WTC11 (cell line): ENCODE measurements around the gene ANO2. TPM values are rescaled to one million over a fixed set of nuclear protein-coding genes. Genes with fewer than 3 reads are reported as not detected.

Source experiments
- ATAC-seq: fragments of 200-7000 bp; cut with Tn5 transposase; 2 replicates; pipeline ENCODE4 v1.10.0; 2021; ENCODE audit warnings: mild to moderate bottlenecking, moderate library complexity
- CTCF ChIA-PET: fragments of 300-600 bp; sonication (Branson Sonifier 250); formaldehyde crosslinking; loops from one replicate; lab custom pipeline; 2021; ENCODE audit warnings: antibody characterized with exemption; lab: Charles Lee
- POLR2A ChIA-PET: fragments of 350-600 bp; sonication (Branson Sonifier 250); formaldehyde crosslinking; loops from one replicate; lab custom pipeline; 2021; ENCODE audit warnings: antibody characterized with exemption; lab: Charles Lee
- DNase-seq: peaks from one replicate; pipeline ENCODE4 v3.0.0; 2021; ENCODE audit warnings: low spot score
- H3K27ac Mint-ChIP-seq: 2 replicates; pipeline ENCODE4 v1.8.0; 2021; ENCODE audit warnings: mixed read lengths
- H3K27me3 Mint-ChIP-seq: 2 replicates; pipeline ENCODE4 v1.8.0; 2021; ENCODE audit warnings: low read depth, mild to moderate bottlenecking, moderate library complexity, mixed read lengths
- H3K36me3 Mint-ChIP-seq: 2 replicates; pipeline ENCODE4 v1.8.0; 2021; ENCODE audit warnings: mixed read lengths
- H3K4me1 Mint-ChIP-seq: 2 replicates; pipeline ENCODE4 v1.8.0; 2022; ENCODE audit warnings: mixed read lengths
- H3K4me3 Mint-ChIP-seq: 2 replicates; pipeline ENCODE4 v1.8.0; 2021; ENCODE audit warnings: mild to moderate bottlenecking, moderate library complexity, mixed read lengths
- H3K9me3 Mint-ChIP-seq: 2 replicates; pipeline ENCODE4 v1.8.0; 2021; ENCODE audit warnings: mixed read lengths
- ESRRA ChIP-seq: sonication (generic); formaldehyde crosslinking; IDR thresholded peaks from 2 replicates; pipeline ENCODE4 v1.8.1; 2022; ENCODE audit warnings: mild to moderate bottlenecking, missing genetic modification reagents, borderline replicate concordance
- FOXK1 ChIP-seq: sonication (generic); formaldehyde crosslinking; IDR thresholded peaks from 2 replicates; pipeline ENCODE4 v1.8.0; 2022; ENCODE audit warnings: mild to moderate bottlenecking, moderate library complexity, missing genetic modification reagents
- GABPB1 ChIP-seq: sonication (generic); formaldehyde crosslinking; IDR thresholded peaks from 2 replicates; pipeline ENCODE4 v1.8.1; 2023; ENCODE audit warnings: mild to moderate bottlenecking, missing genetic modification reagents
- HMGA2 ChIP-seq: fragments of 250-450 bp; sonication (Bioruptor Pico); IDR thresholded peaks from 2 replicates; pipeline ENCODE4 v1.4.0; 2021; ENCODE audit warnings: mild to moderate bottlenecking, moderate library complexity
- JUN ChIP-seq: sonication (generic); formaldehyde crosslinking; IDR thresholded peaks from 2 replicates; pipeline ENCODE4 v1.8.0; 2023; ENCODE audit warnings: mild to moderate bottlenecking, missing genetic modification reagents
- SMAD4 ChIP-seq: sonication (generic); formaldehyde crosslinking; IDR thresholded peaks from 2 replicates; pipeline ENCODE4 v1.8.0; 2022; ENCODE audit warnings: mild to moderate bottlenecking, missing genetic modification reagents
- TCF7 ChIP-seq: sonication (generic); formaldehyde crosslinking; IDR thresholded peaks from 2 replicates; pipeline ENCODE4 v1.8.0; 2022; ENCODE audit warnings: mild to moderate bottlenecking, low read depth, missing genetic modification reagents, moderate library complexity
- TP53 ChIP-seq: sonication (generic); formaldehyde crosslinking; IDR thresholded peaks from 2 replicates; pipeline ENCODE4 v1.8.1; 2023; ENCODE audit warnings: mild to moderate bottlenecking, missing genetic modification reagents
- ZNF232 ChIP-seq: sonication (generic); formaldehyde crosslinking; IDR thresholded peaks from 2 replicates; pipeline ENCODE4 v1.8.0; 2022; ENCODE audit warnings: mild to moderate bottlenecking, missing genetic modification reagents
- total RNA-seq: library from RNA; stranded (reverse); gene quantifications from 3 replicates; pipeline ENCODE4 v1.2.3, GENCODE V29; 2021
- TF ChIP-seq, protein P1 (sequence below): fragments of 250-450 bp; sonication (Bioruptor Pico); IDR thresholded peaks from 2 replicates; pipeline ENCODE4 v1.9.0; 2021; ENCODE audit warnings: moderate library complexity, mild to moderate bottlenecking, inconsistent platforms, borderline replicate concordance
- TF ChIP-seq, protein P2 (sequence below): sonication (generic); formaldehyde crosslinking; IDR thresholded peaks from 2 replicates; pipeline ENCODE4 v1.8.1; 2023; ENCODE audit warnings: mild to moderate bottlenecking, missing genetic modification reagents, borderline replicate concordance
- TF ChIP-seq, protein P3 (sequence below): sonication (generic); formaldehyde crosslinking; IDR thresholded peaks from 2 replicates; pipeline ENCODE4 v1.8.0; 2023; ENCODE audit warnings: mild to moderate bottlenecking, missing genetic modification reagents
- TF ChIP-seq, protein P4 (sequence below): sonication (generic); formaldehyde crosslinking; IDR thresholded peaks from 2 replicates; pipeline ENCODE4 v1.8.1; 2023; ENCODE audit warnings: mild to moderate bottlenecking, missing genetic modification reagents
- TF ChIP-seq, protein P5 (sequence below): sonication (generic); formaldehyde crosslinking; IDR thresholded peaks from 2 replicates; pipeline ENCODE4 v1.8.1; 2023; ENCODE audit warnings: mild to moderate bottlenecking, missing genetic modification reagents
- TF ChIP-seq, protein P6 (sequence below): sonication (generic); formaldehyde crosslinking; IDR thresholded peaks from 2 replicates; pipeline ENCODE4 v1.8.1; 2022; ENCODE audit warnings: missing genetic modification reagents, borderline replicate concordance
- TF ChIP-seq, protein P7 (sequence below): fragments of 250-450 bp; sonication (Bioruptor Pico); IDR thresholded peaks from 2 replicates; pipeline ENCODE4 v1.9.0; 2021; ENCODE audit warnings: mild to moderate bottlenecking, borderline replicate concordance

Gene ANO2
- total RNA-seq, 1 experiment from 2014 or later = 2.8 TPM

DNA sequence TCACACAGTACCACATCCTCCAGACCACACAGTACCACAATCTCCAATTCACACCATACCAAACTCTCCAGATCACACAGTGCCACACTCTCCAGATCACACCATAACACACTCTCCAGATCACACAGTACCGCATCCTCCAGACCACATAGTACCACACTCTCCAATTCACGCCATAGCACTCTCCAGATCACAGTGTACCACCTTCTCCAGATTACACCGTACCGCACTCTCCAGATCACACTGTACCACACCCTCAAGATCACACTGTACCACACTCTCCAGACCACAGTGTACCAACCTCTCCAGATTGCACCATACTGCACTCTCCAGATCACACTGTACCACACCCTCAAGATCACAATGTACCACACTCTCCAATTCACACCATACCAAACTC, 328.2 kb downstream of the ANO2 start (continued):
- TF ChIP-seq, protein P1, sequence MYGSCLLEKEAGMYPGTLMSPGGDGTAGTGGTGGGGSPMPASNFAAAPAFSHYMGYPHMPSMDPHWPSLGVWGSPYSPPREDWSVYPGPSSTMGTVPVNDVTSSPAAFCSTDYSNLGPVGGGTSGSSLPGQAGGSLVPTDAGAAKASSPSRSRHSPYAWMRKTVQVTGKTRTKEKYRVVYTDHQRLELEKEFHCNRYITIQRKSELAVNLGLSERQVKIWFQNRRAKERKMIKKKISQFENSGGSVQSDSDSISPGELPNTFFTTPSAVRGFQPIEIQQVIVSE (CRISPR knock-in tag) = no peak
- TF ChIP-seq, protein P2, sequence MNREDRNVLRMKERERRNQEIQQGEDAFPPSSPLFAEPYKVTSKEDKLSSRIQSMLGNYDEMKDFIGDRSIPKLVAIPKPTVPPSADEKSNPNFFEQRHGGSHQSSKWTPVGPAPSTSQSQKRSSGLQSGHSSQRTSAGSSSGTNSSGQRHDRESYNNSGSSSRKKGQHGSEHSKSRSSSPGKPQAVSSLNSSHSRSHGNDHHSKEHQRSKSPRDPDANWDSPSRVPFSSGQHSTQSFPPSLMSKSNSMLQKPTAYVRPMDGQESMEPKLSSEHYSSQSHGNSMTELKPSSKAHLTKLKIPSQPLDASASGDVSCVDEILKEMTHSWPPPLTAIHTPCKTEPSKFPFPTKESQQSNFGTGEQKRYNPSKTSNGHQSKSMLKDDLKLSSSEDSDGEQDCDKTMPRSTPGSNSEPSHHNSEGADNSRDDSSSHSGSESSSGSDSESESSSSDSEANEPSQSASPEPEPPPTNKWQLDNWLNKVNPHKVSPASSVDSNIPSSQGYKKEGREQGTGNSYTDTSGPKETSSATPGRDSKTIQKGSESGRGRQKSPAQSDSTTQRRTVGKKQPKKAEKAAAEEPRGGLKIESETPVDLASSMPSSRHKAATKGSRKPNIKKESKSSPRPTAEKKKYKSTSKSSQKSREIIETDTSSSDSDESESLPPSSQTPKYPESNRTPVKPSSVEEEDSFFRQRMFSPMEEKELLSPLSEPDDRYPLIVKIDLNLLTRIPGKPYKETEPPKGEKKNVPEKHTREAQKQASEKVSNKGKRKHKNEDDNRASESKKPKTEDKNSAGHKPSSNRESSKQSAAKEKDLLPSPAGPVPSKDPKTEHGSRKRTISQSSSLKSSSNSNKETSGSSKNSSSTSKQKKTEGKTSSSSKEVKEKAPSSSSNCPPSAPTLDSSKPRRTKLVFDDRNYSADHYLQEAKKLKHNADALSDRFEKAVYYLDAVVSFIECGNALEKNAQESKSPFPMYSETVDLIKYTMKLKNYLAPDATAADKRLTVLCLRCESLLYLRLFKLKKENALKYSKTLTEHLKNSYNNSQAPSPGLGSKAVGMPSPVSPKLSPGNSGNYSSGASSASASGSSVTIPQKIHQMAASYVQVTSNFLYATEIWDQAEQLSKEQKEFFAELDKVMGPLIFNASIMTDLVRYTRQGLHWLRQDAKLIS (CRISPR knock-in tag) = no peak
- TF ChIP-seq, protein P3, sequence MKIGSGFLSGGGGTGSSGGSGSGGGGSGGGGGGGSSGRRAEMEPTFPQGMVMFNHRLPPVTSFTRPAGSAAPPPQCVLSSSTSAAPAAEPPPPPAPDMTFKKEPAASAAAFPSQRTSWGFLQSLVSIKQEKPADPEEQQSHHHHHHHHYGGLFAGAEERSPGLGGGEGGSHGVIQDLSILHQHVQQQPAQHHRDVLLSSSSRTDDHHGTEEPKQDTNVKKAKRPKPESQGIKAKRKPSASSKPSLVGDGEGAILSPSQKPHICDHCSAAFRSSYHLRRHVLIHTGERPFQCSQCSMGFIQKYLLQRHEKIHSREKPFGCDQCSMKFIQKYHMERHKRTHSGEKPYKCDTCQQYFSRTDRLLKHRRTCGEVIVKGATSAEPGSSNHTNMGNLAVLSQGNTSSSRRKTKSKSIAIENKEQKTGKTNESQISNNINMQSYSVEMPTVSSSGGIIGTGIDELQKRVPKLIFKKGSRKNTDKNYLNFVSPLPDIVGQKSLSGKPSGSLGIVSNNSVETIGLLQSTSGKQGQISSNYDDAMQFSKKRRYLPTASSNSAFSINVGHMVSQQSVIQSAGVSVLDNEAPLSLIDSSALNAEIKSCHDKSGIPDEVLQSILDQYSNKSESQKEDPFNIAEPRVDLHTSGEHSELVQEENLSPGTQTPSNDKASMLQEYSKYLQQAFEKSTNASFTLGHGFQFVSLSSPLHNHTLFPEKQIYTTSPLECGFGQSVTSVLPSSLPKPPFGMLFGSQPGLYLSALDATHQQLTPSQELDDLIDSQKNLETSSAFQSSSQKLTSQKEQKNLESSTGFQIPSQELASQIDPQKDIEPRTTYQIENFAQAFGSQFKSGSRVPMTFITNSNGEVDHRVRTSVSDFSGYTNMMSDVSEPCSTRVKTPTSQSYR (CRISPR knock-in tag) = no peak
- TF ChIP-seq TP53 (CRISPR knock-in tag) = no peak
- TF ChIP-seq, protein P4, sequence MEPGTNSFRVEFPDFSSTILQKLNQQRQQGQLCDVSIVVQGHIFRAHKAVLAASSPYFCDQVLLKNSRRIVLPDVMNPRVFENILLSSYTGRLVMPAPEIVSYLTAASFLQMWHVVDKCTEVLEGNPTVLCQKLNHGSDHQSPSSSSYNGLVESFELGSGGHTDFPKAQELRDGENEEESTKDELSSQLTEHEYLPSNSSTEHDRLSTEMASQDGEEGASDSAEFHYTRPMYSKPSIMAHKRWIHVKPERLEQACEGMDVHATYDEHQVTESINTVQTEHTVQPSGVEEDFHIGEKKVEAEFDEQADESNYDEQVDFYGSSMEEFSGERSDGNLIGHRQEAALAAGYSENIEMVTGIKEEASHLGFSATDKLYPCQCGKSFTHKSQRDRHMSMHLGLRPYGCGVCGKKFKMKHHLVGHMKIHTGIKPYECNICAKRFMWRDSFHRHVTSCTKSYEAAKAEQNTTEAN (CRISPR knock-in tag) = no peak
- TF ChIP-seq, protein P5, sequence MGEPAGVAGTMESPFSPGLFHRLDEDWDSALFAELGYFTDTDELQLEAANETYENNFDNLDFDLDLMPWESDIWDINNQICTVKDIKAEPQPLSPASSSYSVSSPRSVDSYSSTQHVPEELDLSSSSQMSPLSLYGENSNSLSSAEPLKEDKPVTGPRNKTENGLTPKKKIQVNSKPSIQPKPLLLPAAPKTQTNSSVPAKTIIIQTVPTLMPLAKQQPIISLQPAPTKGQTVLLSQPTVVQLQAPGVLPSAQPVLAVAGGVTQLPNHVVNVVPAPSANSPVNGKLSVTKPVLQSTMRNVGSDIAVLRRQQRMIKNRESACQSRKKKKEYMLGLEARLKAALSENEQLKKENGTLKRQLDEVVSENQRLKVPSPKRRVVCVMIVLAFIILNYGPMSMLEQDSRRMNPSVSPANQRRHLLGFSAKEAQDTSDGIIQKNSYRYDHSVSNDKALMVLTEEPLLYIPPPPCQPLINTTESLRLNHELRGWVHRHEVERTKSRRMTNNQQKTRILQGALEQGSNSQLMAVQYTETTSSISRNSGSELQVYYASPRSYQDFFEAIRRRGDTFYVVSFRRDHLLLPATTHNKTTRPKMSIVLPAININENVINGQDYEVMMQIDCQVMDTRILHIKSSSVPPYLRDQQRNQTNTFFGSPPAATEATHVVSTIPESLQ (CRISPR knock-in tag) = no peak
- TF ChIP-seq, protein P6, sequence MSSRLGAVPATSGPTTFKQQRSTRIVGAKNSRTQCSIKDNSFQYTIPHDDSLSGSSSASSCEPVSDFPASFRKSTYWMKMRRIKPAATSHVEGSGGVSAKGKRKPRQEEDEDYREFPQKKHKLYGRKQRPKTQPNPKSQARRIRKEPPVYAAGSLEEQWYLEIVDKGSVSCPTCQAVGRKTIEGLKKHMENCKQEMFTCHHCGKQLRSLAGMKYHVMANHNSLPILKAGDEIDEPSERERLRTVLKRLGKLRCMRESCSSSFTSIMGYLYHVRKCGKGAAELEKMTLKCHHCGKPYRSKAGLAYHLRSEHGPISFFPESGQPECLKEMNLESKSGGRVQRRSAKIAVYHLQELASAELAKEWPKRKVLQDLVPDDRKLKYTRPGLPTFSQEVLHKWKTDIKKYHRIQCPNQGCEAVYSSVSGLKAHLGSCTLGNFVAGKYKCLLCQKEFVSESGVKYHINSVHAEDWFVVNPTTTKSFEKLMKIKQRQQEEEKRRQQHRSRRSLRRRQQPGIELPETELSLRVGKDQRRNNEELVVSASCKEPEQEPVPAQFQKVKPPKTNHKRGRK (CRISPR knock-in tag) = no peak

DNA sequence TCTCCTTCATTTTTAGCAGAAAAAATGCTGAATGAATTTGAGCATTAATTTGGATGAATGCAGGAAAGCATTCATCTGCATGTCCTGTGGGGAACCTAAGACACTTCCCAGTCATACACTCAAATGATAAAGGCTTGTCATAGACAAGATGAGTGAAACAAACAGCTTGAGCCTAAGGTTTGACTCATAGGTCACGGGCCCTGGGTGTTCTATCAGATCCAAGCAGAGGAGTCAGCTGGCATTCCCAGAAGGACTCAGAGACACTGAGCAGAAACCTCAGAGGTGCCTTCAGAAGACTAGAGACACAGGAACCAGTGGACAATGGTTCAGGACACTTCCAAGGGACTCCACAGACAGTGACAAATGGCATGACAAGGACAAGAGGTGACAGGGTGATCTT, 329.3 kb downstream of the ANO2 start:
- Mint-ChIP-seq H3K4me1 (peaks cover 1% of the 10 kb centered on the region; the same call in 1 of the 2 replicates), H3K27ac (no peak overlapping the region), H3K4me3 (no peak overlapping the region), H3K36me3 (no peaks in the 10 kb centered on the region), H3K9me3 (no peaks in the 10 kb centered on the region), H3K27me3 (no peaks in the 10 kb centered on the region)
- DNase-seq (no peak), ATAC-seq (no peak)
- POLR2A ChIA-PET = no interaction called here
- CTCF ChIA-PET = no interaction called here
- TF ChIP-seq HMGA2 (CRISPR knock-in tag) = no peak
- no peak for TF ChIP-seq ZNF232 (CRISPR knock-in tag)
- TF ChIP-seq ESRRA (CRISPR knock-in tag) = no peak
- no peak for TF ChIP-seq JUN (CRISPR knock-in tag)
- TF ChIP-seq, protein P7, sequence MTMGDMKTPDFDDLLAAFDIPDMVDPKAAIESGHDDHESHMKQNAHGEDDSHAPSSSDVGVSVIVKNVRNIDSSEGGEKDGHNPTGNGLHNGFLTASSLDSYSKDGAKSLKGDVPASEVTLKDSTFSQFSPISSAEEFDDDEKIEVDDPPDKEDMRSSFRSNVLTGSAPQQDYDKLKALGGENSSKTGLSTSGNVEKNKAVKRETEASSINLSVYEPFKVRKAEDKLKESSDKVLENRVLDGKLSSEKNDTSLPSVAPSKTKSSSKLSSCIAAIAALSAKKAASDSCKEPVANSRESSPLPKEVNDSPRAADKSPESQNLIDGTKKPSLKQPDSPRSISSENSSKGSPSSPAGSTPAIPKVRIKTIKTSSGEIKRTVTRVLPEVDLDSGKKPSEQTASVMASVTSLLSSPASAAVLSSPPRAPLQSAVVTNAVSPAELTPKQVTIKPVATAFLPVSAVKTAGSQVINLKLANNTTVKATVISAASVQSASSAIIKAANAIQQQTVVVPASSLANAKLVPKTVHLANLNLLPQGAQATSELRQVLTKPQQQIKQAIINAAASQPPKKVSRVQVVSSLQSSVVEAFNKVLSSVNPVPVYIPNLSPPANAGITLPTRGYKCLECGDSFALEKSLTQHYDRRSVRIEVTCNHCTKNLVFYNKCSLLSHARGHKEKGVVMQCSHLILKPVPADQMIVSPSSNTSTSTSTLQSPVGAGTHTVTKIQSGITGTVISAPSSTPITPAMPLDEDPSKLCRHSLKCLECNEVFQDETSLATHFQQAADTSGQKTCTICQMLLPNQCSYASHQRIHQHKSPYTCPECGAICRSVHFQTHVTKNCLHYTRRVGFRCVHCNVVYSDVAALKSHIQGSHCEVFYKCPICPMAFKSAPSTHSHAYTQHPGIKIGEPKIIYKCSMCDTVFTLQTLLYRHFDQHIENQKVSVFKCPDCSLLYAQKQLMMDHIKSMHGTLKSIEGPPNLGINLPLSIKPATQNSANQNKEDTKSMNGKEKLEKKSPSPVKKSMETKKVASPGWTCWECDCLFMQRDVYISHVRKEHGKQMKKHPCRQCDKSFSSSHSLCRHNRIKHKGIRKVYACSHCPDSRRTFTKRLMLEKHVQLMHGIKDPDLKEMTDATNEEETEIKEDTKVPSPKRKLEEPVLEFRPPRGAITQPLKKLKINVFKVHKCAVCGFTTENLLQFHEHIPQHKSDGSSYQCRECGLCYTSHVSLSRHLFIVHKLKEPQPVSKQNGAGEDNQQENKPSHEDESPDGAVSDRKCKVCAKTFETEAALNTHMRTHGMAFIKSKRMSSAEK (CRISPR knock-in tag) = no peak
- TF ChIP-seq TCF7 (CRISPR knock-in tag) = no peak
- no peak for TF ChIP-seq GABPB1 (CRISPR knock-in tag)
- TF ChIP-seq SMAD4 (CRISPR knock-in tag) = no peak
- TF ChIP-seq, protein P4 (CRISPR knock-in tag) = no peak
- no peak for TF ChIP-seq FOXK1 (CRISPR knock-in tag)
